ENCODE measurements around the gene EPC1. TPM values are rescaled to one million over a fixed set of nuclear protein-coding genes. Genes with fewer than 3 reads are reported as not detected.

The EPC1 gene
- total RNA-seq, 3 donors from 2014 or later, result 33.7 to 47.9 (median 46.9) TPM

DNA sequence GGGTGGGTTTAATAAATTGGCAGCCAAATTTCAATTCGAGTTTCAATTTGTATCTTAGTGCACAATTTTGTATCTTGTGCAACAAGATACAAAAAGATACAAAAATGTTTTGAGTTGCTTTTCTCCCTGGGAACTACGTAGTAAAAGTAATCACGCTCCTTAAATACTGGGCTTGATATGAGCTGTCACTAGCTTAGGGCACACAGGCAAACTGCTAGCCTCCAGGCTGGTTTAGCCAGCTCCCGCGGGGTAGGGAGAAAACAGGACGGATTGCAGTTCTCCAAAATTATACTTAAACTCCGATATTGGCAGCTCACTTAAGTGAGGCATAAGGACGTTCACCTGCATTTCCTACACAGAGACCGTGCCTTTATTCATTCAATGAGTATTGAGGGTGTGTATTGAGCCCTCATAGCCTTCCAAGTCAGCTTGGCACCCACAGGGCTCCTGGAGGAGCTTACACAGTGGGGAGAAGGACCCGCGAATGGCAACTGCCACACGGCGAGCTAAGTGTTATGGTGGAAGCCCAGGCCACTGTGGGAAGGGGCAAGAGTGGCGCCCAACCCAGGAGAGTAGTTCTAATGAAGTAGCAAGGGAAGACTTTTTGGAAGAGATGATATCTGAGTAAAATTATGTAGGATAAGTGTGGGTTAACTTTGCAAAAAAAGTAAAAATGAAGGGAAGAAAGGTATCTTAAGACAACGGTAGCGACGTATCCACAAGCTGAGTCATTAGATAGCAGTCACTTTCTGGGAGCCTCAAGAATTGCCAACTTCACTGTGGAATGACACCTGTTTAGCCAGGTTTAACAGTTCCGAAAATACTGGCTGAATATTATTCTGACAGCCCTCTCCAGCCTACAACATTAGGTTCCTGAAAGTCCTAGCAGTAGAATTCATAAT is 1.6 kb upstream of the EPC1 start:
- Histone ChIP-seq H3K4me1 (ENCODE audit: low read depth) (peaks cover 50% of the 10 kb centered on the region), H3K4me3 (no peak overlapping the region), H3K9me3 (no peaks in the 10 kb centered on the region), H3K36me3 (ENCODE audit: low read depth) (no peaks in the 10 kb centered on the region)
- intact Hi-C loops (cut with DNase I, micrococcal nuclease), result loop anchor here (10.0 kb wide), 2 partner anchors 94 to 154 kb away; no protein-coding TSS in a partner anchor
- DNase-seq, result no peak
- no peak for ATAC-seq
- TF ChIP-seq, protein P1, sequence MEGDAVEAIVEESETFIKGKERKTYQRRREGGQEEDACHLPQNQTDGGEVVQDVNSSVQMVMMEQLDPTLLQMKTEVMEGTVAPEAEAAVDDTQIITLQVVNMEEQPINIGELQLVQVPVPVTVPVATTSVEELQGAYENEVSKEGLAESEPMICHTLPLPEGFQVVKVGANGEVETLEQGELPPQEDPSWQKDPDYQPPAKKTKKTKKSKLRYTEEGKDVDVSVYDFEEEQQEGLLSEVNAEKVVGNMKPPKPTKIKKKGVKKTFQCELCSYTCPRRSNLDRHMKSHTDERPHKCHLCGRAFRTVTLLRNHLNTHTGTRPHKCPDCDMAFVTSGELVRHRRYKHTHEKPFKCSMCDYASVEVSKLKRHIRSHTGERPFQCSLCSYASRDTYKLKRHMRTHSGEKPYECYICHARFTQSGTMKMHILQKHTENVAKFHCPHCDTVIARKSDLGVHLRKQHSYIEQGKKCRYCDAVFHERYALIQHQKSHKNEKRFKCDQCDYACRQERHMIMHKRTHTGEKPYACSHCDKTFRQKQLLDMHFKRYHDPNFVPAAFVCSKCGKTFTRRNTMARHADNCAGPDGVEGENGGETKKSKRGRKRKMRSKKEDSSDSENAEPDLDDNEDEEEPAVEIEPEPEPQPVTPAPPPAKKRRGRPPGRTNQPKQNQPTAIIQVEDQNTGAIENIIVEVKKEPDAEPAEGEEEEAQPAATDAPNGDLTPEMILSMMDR (IDR thresholded peaks at IDR 0.05), result no peak

DNA sequence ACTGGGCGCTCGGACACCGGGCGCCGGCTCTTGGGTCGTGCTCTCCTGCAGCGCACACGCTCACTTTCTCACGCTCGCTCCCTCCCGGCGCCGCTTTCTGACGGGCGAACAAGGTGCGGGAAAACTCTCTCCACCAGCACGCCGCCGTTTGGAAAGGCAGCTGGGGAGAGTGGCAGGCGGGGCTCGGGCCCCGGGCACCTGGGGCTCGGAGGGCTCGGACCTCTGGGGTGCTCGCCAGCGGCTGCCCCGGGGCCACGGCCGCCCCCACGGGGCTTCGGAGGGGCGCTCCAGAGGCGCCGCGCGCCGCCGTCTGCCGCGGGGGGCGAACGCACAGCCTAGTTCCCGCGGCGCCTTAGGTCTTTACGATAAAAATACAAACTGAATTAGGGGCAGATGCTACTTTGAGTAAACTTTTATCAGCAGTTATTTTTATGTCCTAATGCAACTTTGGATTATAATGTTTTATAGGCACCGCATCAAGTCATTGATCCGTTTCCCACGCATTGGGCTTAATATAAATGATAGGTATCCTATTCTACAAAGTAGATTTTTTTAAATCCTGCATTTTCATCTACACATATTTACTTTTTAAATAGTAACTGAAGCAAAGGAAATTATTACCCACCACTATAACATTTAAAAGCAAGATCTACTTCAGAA is 535 bp upstream of the EPC1 start:
- DNase-seq (no peak), ATAC-seq (no peak)
- Histone ChIP-seq H3K9me3 (no peaks in the 10 kb centered on the region), H3K36me3 (ENCODE audit: low read depth) (no peaks in the 10 kb centered on the region), H3K4me1 (ENCODE audit: low read depth) (peaks cover 41% of the 10 kb centered on the region), H3K4me3 (peak overlapping the region; percentile 86)
- intact Hi-C loops (cut with DNase I, micrococcal nuclease), result loop anchor here (10.0 kb wide), 2 partner anchors 93 to 153 kb away; no protein-coding TSS in a partner anchor
- TF ChIP-seq, protein P1 (IDR thresholded peaks at IDR 0.05), result no peak

DNA sequence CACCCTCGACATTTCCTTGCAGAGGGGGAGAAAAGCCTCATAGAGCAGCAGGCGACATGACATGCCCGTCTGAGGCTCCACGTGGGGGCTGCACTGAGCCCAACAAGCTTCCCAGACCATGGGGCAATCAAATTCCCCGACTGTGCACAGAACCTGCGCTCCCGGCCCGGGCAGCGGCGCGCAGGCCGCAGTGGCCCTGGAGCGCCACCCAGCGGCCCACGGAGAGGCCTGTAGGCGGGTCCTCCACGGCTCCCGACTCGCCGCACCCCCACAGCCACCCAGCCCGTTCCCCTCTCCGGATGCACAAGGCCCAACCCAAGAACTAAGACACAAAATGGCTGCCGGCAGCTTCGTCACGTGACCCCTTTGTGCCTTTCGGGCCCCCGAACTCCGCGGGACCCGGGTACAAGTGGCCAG is 816 bp downstream of the EPC1 start:
- peaks cover 36% of the 10 kb centered on the region for H3K4me1 ChIP-seq (ENCODE audit: low read depth)
- intact Hi-C loops (cut with DNase I, micrococcal nuclease), result loop anchor here (10.0 kb wide), 2 partner anchors 91 to 151 kb away; no protein-coding TSS in a partner anchor
- TF ChIP-seq, protein P1 (IDR thresholded peaks at IDR 0.05), result peak; percentile 97

DNA sequence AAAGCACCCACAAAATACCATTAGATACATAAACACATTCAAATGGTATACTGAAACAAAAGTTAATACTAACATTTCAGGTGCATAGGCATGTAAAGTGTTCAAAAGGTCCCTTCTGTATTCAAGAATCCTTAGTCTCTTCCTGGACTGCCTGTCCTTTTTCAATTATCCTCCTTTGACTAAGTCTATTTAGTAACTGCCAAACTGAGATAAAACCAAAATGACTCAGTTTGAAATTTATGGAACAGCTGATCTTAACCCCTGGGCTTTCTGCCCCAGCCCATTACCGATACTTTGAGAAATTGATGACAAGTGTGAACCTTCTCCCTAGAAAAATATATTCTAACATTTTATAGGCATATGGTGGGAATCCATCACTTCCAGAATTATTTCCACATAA is 5.4 kb downstream of the EPC1 start:
- Histone ChIP-seq H3K9me3 (no peaks in the 10 kb centered on the region), H3K4me1 (ENCODE audit: low read depth) (peaks cover 48% of the 10 kb centered on the region), H3K36me3 (ENCODE audit: low read depth) (no peaks in the 10 kb centered on the region), H3K4me3 (no peak overlapping the region)
- DNase-seq, result no peak
- TF ChIP-seq, protein P1 (IDR thresholded peaks at IDR 0.05), result no peak
- intact Hi-C loops (cut with DNase I, micrococcal nuclease), result loop anchor here (10.0 kb wide), 2 partner anchors 87 to 147 kb away; no protein-coding TSS in a partner anchor
- ATAC-seq, result no peak

More for the DNA sequence above, 816 bp downstream of the EPC1 start:
- H3K36me3 ChIP-seq (ENCODE audit: low read depth), result no peaks in the 10 kb centered on the region
- ATAC-seq, result peak; percentile 95
- no peaks in the 10 kb centered on the region for H3K9me3 ChIP-seq
- peak overlapping the region; percentile 86 for H3K4me3 ChIP-seq
- peak; percentile 95 to 98 (median 96) for DNase-seq

DNA sequence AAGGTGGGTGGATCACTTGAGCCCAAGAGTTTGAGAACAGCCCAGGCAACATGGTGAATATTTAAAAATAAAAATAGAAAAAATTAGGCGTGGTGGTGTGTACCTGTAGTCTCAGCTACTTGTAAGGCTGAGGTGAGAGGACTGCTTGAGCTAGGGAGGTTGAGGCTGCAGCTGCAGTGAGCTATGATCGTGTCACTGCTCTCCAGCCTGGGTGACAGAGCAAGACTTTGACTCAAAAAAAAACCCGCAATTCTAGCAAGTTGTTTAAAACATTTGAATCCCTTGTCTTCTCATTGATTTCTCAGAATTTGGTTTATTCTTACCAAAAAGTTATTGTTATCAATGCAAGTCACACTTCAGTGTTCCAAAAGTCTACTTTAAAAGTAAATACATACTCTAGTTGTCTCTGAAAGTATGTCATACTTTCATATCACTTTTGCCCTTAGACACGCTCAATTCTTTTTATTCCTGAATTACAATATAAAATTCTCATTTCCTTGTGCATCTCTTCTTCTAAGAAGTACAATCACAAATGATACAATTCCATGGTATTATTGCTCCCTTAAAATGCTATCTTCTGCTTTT is 6.3 kb downstream of the EPC1 start:
- Histone ChIP-seq H3K36me3 (ENCODE audit: low read depth) (no peaks in the 10 kb centered on the region), H3K4me1 (ENCODE audit: low read depth) (peaks cover 56% of the 10 kb centered on the region), H3K9me3 (no peaks in the 10 kb centered on the region), H3K4me3 (no peak overlapping the region)
- intact Hi-C loops (cut with DNase I, micrococcal nuclease), result loop anchor here (10.0 kb wide), 2 partner anchors 86 to 146 kb away; no protein-coding TSS in a partner anchor
- TF ChIP-seq, protein P1 (IDR thresholded peaks at IDR 0.05), result no peak
- ATAC-seq, result no peak
- DNase-seq, result no peak
